Midbrain (tissue), 1 donor: ENCODE data around the gene SEMG2.

Experiments used
- DNase-seq: peaks from one replicate; lab custom pipeline; 2025; lab: John Stamatoyannopoulos, UW

The SEMG2 gene, protein sequence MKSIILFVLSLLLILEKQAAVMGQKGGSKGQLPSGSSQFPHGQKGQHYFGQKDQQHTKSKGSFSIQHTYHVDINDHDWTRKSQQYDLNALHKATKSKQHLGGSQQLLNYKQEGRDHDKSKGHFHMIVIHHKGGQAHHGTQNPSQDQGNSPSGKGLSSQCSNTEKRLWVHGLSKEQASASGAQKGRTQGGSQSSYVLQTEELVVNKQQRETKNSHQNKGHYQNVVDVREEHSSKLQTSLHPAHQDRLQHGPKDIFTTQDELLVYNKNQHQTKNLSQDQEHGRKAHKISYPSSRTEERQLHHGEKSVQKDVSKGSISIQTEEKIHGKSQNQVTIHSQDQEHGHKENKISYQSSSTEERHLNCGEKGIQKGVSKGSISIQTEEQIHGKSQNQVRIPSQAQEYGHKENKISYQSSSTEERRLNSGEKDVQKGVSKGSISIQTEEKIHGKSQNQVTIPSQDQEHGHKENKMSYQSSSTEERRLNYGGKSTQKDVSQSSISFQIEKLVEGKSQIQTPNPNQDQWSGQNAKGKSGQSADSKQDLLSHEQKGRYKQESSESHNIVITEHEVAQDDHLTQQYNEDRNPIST

DNA sequence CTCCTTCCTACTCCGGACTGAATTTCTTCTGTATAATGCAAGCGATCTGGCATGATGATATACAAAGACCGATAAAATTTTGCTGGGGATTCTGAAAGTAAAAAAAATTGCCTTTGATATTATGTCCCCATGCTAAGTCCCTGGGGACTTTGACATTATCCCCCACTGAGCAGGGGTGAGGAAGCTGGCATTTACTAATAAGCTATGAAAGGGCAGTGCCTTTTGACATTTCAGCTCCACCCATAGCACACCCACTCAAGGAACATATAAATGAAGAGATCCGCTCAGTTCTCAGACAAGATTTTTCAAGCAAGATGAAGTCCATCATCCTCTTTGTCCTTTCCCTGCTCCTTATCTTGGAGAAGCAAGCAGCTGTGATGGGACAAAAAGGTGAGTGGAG, at the start of gene SEMG2:
TSS of gene SEMG2 (plus strand) at position 298 of the 400 bp plus-strand sequence. CDS start at position 315, 17 bp downstream.
- no peak for DNase-seq

DNA sequence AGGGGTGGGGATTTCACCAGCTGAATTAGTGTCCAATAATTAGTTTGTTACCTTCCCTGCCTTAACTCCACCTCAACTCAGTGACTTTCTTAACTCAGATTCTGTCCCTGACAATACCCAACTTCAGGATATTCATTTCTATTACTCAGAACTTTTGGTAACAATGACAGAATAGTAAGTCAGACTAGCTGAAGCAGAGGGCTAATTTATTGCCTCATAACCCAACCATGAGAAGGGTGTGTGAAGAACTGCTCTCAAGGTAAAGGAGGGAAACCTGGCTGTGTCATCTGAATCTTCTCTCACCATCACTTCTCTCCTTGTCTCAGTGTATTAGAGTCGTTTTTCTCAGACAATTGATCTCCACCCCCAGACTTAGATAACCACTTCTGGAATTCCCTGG, 47.7 kb upstream of the SEMG2 start:
- no peak for DNase-seq

DNA sequence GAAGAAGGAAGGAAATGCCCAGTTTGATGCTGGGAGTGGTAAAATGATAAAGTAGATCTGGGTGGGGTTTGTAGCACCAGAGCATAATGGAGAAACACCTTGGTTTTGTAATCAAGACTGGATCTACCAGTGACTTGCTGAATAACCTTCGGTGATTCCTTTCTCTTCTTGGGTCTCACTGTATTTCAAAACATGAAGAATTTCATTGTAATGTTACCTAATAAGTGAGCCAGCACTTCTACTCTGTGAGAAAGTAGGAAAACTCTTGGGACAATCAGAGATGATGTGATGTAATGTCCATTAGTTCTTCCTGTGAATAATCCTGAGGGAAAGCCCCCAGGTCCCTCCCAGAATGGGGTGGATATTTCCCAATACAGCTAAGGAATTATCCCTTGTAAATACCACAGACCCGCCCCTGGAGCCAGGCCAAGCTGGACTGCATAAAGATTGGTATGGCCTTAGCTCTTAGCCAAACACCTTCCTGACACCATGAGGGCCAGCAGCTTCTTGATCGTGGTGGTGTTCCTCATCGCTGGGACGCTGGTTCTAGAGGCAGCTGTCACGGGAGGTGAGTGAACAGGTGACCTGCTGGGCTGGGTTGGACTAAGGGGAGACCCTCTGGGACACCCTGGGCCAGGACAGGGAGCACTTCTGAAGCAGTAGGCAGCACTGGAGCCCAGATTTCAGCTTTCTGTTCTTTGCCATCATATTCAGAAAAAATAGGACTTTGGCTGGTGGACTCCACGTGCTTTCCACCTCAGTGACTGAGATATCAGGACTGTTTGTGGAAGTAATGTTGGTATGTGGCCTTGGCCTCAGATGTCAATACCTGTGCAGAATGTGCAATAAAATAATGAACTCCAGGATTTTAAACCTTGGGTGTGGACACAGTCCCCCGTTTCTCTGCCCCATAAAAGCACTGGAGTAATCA, 46.5 kb upstream of the SEMG2 start, which contains the start of gene PI3:
TSS of gene PI3 (plus strand) at position 469 of the 931 bp plus-strand sequence. CDS start at position 490, 21 bp downstream.
- no peak for DNase-seq

DNA sequence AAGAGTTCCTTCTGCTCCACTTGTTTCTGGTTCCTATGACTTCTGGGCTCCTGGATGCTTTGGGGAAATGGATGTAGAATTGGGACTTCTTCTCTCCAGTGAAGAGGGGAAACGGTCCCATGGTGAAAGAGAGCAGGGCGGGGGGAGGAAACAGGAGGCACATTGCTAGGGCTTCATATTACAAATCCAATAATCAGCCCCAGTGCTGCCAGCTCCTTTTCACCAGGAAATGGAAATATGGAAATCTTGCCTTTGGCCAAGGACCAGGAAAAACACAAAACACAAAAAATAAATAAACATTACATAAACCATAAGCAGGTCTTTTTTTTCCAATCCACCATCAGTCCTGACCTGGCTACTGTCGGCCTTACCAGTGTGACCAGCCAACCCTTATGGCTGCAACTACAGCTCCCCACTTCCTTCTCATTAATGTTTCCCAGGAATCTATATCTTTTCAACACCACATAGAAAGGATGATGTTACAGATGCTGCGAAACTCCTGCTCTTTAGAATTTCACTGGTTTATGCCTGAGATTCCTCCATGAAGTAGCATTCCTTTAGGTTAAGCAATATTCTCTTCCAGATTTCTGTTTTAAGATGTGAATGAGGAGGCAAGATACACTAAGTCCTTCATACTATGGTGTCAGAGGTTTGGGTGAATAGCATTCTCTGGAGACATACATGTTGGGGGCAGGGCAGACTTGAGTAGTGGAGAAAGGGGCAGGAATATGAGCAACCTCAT, 44.5 kb upstream of the SEMG2 start:
- no peak for DNase-seq

DNA sequence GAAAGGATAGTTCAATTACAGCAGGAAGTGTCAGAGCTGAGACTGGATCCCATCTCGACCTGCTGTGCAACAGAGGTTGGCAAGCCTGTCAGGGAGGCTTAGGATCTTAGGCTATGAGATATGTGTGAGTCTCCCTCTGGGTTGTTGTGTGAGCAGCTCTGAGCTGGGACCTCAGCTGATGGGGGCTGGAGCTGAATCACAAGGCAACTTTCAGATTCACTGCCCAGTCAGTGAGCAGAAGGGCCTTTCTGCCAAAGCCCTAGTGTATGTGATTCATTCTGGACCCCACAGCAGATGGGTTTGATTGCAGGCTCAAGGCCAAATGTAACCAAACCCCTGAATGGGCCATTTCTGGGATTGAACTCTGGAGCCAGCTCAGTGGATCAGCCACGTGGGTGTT, 42.0 kb upstream of the SEMG2 start:
- DNase-seq = no peak

DNA sequence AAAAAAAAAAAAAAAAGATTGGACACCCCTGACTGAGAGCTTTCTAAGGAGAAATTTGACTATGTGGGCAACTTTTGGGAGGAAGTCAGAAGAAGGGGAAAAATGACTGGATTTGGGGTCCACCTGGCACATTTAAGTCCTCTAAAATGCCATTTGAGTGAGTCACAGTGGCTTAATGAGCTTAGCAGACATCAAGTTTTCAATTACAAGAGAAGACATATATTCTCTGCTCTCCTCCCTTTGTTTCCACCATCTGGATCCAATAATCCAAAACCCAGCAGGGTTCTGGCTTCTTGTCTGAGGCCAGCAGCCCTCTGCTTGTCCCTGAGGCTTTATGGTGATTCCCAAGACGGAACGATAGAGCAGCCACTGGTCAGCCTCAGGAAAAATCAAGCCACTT, 39.5 kb upstream of the SEMG2 start:
- DNase-seq = no peak

DNA sequence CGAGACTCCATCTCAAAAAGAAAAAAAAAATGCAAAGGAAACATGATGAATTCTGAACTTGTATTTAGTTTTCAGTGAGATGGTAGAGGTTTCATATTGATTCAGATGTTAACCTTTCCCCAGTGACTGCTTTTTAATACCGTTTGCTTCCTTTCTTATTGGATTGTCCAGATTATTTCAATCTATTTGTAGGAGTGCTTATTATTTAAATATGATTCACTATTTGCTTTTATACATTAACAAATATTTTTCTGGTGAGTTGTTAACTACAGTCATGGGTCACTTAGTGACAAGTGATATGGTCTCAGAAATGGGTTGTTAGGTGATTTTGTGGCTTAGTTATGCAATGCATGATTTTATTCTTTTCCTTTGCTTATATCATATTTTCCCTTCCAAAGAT, 38.1 kb upstream of the SEMG2 start:
- DNase-seq = no peak

DNA sequence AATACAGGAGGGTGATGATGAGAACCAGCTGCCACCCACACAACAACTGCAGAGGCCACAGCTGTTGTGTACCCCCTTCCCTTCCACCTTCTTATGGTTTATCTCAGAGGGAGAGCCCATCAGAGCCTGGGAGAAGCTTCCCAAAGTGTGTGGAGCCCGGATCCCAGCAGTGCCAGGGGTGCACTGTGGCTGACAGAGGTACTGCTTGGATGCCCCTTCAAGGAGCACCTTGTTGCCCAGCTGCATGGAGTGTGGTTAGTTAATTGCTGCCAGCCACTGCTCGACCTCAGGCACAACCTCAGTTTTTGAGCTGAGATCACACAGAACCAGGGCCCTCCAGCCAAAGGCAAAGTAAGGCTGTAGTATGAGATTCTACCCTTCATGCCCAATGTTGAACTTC, 33.5 kb upstream of the SEMG2 start:
- no peak for DNase-seq

DNA sequence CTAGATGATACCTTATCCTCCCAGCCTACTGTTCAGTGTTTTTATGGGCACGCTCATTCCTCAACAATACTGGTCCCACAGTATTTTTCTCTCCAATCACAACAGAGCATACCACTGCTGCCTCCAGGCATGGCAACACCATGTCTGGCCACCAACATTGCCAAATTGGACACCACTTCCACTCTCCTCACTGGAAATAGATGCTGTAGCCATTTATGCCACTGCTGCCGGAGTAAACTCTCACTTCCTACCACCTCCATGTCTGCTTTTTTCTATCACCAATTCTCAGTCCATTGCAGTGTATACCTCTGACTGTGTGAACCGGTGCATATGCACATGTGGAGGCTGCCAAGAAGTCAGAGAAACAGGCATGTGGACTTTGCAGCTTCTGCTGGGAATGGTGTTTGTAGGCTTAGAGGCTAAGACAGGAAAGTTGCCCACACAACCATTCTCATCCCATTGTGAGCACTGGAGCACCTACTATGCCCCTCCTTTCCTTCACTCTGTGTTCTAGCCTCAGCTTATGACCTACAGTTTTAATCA, 32.0 kb upstream of the SEMG2 start:
- no peak for DNase-seq

DNA sequence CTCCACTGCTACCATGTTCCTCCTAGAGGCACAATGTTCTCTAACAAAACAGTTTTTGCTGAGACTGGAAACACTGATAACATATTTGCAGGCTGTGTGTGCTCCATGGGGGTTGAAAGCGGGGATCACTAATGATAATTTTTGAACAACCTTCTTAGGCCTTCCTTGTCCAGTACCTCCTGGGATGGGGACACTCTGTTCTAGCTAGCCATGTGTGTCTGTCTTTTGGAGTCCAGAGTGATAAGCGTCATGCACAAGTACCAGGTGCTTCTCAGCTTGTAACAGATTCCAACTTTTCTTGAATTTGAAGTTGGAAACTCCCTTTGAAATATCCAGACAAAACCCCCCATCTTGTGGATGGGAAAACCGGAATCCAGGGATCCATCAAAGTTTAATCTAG, 31.3 kb upstream of the SEMG2 start:
- DNase-seq = no peak

DNA sequence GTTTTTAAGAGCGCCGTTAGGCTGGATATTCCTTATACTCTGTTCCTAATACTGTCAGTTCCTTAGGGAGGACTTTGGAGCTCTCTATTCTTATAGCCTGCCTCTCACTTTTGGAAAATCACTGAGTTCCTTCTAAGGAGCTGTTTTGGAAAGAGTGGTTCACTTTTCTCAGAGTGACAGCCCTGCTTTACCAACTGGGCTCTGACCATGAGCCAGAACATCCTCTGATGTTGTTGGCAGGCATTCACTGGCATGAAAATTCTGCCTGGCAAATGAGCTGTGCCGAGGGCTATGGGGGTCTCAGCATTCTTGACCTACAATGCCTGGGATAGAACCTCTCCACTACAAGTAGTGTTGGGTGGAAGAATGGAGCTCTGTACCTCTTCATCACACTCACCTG, 29.2 kb upstream of the SEMG2 start:
- no peak for DNase-seq

DNA sequence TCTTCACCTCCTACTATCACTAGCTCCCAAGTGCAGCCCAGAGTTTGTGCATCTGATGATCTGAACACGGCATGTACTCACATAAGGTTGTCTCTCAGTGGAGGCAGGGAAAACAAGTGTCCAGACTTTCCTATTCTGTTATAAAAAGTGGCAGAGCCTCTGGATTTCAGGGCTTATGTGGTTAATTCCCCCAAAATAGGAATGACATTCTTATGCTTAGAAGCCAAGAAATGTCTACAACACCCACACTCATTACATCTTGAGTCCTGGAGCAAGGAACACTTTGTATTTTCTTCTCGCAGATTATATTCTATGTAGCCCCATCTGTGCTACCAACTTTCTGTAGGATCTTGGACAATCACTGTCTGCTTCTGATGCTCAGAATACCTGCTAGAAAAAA, 27.8 kb upstream of the SEMG2 start:
- no peak for DNase-seq

DNA sequence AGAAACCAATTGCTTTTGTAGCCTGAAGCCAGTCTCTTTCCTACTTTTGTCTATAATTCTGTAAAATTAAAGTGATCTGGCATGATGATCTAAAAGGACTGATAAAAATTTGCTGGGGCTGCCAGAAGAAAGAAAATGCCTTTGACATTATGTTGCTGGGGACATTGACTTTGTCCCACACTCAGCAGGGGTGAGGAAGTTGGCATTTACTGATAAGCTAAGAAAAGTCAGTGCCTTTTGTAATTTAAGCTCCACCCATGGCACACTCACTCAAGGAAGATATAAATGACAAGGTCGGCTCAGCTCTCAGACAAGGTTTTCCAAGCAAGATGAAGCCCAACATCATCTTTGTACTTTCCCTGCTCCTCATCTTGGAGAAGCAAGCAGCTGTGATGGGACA, 14.4 kb upstream of the SEMG2 start, which contains the start of gene SEMG1:
TSS of gene SEMG1 (plus strand) at position 309 of the 400 bp plus-strand sequence. CDS start at position 330, 21 bp downstream.
- DNase-seq = no peak

DNA sequence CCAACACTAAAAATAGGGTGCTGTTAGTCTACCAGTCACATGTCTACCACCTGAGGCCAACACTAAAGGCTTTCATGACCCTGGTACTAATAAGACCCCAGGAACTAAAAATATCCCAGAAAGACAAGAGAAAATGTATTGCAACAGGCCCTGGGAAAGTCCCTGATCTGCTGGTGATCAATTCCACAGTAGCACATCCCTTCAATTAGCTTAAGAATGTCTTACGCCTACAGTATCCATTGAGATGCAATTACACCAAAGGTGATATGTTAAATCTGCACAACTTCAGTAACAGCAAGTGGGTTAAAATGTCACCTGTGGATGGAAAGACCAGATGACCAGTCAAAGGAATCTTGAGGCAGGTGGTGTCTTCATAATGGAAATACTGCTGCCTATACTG, 11.2 kb upstream of the SEMG2 start:
- no peak for DNase-seq

DNA sequence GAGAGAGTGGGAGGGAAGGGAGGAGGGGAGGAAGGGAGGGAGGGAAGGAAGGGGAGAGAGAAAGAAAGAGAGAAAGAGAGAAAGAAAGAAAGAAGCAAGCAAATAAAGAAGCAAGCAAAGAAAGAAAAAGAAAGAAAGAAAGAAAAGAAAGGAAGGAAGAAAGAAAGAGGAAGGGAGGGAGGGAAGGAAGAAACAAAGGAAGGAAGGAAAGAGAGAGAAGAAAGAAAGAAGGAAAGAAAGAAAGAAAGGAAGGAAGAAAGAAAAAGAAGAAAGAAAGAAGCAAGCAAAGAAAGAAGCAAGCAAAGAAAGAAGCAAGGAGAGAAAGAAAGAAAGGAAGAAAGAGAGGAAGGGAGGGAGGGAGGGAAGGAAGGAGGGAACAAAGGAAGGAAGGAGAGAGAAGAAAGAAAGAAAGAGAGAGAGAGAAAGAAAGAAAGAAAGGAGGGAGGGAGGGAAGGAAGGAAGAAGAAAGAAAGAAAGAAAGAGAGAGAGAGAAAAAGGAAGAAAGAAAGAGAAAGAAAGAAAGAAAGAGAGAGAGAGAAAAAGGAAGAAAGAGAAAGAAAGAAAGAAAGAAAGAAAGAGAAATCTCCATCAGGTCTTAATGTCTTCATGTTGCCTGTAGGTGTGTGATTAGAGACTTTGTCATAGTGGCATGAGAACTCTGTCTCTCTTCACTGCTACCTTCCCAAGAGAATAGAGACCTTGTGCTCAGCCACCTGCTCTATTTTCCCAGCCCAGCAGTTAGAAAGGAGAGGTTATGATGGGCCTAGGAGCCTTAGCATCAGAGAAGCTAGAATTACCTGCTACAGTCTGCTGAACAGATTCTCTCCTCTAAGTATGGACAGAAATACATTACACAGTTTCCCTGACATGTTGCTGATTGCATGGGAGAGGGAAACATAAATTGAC, 9.4 kb upstream of the SEMG2 start:
- no peak for DNase-seq

DNA sequence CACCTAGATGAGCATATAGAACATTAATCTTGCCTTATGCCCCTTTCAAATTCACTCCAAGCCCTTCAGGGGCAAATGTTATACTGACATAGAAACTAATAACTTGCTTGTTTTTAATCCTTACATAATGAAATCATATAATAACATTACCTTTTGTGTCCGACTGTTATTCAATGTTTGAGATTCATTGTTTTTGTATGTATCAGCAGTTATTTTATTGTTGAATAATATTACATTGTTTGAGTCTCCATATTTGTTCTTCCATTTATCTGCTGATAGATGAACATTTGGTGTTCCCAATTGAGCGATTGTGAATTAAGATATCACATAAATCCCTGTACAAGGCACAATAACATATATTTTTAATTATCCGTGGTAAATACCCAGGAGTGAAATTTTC, 8.3 kb upstream of the SEMG2 start:
- no peak for DNase-seq

DNA sequence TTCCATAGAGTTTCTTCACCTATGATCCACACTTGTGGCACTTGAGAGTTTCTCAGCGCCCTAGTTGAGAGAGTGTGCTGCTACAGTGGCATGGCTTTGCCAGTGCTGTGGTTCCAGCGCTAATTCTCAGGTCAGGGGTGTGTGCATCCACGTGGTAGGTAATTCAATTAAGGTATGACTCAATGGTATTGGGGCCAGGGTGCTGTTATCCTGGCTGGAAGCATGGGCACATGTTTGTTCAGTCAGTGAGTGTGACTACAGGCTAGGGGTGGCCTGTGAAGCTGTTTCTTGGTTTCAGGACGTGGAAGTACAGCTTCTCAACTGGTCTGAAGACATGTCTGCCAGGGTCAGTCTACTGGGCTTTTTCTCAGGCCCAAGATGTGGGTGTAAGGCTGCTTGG, 3.0 kb upstream of the SEMG2 start:
- DNase-seq = no peak

DNA sequence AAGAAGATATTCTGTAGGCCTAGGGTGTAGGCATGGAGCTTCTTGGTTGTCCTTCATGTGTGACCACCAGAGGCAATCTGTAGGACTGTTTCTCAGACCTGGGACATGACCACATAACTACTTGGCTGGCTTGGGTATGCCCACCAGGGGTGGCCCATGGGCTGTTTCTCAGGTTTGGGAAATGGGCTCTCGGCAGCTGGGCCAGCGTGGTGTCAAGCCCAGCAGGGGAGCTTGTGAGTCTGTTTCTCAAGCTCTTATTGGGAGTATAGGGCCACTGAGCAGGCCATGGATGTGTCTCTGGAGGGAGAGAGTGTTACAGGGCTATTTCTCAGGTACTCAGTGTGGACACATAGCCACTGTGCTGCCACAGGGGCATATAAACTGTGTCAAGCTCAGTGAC, 2.5 kb upstream of the SEMG2 start:
- DNase-seq = no peak

DNA sequence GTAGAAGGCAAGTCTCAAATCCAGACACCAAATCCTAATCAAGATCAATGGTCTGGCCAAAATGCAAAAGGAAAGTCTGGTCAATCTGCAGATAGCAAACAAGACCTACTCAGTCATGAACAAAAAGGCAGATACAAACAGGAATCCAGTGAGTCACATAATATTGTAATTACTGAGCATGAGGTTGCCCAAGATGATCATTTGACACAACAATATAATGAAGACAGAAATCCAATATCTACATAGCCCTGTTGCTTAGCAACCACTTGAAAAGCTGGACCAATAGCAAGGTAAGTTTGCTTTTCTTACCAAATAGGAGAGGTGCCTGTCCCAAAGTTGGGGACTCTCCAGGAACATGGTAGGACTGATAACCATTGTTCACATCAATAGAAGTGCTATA, 2.0 kb downstream of the SEMG2 start:
- DNase-seq = no peak

DNA sequence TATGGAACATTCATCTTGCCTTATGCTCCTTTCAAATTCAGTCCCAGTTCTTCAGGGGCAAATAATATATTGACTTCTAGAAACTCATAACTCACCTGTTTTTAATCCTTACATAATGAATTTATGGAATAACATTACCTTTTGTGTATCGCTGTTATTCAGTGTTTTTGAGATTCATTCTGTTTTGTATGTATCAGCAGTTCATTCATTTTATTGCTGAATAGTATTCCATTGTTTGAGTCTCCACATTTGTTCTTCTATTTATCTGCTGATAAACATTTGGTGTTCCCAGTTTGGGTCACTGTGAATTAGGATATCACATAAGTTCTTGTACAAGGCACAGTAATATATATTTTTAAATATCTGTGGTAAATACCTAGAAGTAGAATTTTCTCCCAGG, 5.1 kb downstream of the SEMG2 start:
- DNase-seq = no peak
